Endothelial cell of umbilical vein (primary cell): Measurements from ENCODE around the gene MGLL.

Source experiments
- EZH2 ChIP-seq: IDR thresholded peaks from 2 replicates; pipeline ENCODE4 v1.6.1; 2012; ENCODE audit warnings: borderline replicate concordance, low read depth, mild to moderate bottlenecking, moderate library complexity, low read length, inconsistent platforms; ENCODE audit not compliant: severe bottlenecking
- FOS ChIP-seq: IDR thresholded peaks from 2 replicates; pipeline ENCODE4 v1.6.1; 2011; ENCODE audit warnings: mild to moderate bottlenecking, low read length, moderate library complexity, borderline replicate concordance; ENCODE audit not compliant: insufficient read depth
- JUN ChIP-seq: IDR thresholded peaks from 2 replicates; pipeline ENCODE4 v1.6.1; 2011; ENCODE audit warnings: borderline replicate concordance, low read depth; ENCODE audit not compliant: insufficient read length, insufficient read depth
- POLR2A ChIP-seq: IDR thresholded peaks from 2 replicates; pipeline ENCODE4 v1.6.1; 2012; ENCODE audit warnings: low read depth, mild to moderate bottlenecking, control low read depth, low read length
- POLR2AphosphoS5 ChIP-seq: IDR thresholded peaks from 2 replicates; pipeline ENCODE4 v1.6.1; 2012; ENCODE audit warnings: low read depth, mild to moderate bottlenecking, control low read depth, low read length, moderate library complexity; ENCODE audit not compliant: insufficient read depth
- TF ChIP-seq, protein P1 (sequence below), 2 donors: IDR thresholded peaks; 1 replicate in 1 of 2; 2 replicates in 1 of 2; pipeline ENCODE4 v1.5.1; 2011; ENCODE audit warnings: low read length in 2 of 2, mild to moderate bottlenecking in 2 of 2, moderate library complexity in 2 of 2, control low read depth in 1 of 2, inconsistent platforms in 1 of 2, low read depth in 1 of 2; ENCODE audit not compliant: insufficient read depth in 1 of 2; ENCODE audit errors: extremely low read depth in 1 of 2
- TF ChIP-seq, protein P2 (sequence below): IDR thresholded peaks from 2 replicates; pipeline ENCODE4 v1.6.1; 2011; ENCODE audit not compliant: insufficient read depth, insufficient read length

DNA sequence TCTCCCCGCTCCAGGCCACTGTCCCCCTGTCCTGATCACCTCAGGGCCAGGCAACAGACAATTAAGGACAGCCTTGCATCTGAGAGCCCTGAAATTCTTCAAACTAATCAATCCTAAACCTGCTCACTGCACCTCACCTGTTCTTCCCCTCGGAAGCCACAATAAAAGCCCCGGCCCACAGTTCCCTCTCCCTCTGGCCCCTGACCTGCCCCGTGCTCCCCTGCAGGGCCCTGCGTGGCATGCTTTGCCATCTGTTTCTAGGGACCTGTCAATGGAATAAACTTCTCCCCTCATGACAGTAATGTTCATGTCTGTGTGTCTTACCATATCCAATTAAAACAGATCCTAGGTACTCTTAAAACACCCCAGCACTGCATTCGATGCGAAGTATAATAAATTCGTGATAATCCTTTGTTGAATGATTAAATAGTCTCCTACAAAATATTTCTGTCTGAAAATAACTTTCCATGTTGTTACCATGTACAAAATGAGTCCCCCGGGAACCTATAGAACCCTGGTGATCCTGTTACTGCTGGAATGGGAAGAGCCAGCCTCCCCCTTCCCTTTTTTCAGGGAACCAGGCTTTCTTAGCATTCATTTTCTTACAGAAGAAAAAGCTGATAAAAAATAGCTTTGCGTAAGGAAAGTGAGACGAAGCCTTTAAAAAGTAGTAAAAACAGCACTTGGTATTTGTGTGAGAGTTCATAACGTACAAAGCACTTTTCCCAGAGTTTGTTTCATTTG lies 90.6 kb downstream of the MGLL start:
- TF ChIP-seq, protein P1, sequence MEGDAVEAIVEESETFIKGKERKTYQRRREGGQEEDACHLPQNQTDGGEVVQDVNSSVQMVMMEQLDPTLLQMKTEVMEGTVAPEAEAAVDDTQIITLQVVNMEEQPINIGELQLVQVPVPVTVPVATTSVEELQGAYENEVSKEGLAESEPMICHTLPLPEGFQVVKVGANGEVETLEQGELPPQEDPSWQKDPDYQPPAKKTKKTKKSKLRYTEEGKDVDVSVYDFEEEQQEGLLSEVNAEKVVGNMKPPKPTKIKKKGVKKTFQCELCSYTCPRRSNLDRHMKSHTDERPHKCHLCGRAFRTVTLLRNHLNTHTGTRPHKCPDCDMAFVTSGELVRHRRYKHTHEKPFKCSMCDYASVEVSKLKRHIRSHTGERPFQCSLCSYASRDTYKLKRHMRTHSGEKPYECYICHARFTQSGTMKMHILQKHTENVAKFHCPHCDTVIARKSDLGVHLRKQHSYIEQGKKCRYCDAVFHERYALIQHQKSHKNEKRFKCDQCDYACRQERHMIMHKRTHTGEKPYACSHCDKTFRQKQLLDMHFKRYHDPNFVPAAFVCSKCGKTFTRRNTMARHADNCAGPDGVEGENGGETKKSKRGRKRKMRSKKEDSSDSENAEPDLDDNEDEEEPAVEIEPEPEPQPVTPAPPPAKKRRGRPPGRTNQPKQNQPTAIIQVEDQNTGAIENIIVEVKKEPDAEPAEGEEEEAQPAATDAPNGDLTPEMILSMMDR (IDR thresholded peaks at IDR 0.05; ENCODE audit: extremely low read depth in 1 of 2, insufficient read depth in 1 of 2, low read depth in 1 of 2, low read length in 2 of 2): no peak
- TF ChIP-seq POLR2A: no peak
- no peak for TF ChIP-seq EZH2
- no peak for TF ChIP-seq POLR2AphosphoS5
- no peak for TF ChIP-seq JUN
- TF ChIP-seq, protein P2, sequence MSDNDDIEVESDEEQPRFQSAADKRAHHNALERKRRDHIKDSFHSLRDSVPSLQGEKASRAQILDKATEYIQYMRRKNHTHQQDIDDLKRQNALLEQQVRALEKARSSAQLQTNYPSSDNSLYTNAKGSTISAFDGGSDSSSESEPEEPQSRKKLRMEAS: no peak
- TF ChIP-seq FOS: no peak
